ENCODE results near the gene HSD17B1. TPM values are rescaled to one million over a fixed set of nuclear protein-coding genes. Genes with fewer than 3 reads are reported as not detected.

The HSD17B1 gene
- total and polyA plus RNA-seq, 2 of the 13 experiments (the other 11 are each of a cell fraction or from before 2014, with no cell fraction given), result 0.54 to 0.93 TPM

- TF ChIP-seq, protein P1, sequence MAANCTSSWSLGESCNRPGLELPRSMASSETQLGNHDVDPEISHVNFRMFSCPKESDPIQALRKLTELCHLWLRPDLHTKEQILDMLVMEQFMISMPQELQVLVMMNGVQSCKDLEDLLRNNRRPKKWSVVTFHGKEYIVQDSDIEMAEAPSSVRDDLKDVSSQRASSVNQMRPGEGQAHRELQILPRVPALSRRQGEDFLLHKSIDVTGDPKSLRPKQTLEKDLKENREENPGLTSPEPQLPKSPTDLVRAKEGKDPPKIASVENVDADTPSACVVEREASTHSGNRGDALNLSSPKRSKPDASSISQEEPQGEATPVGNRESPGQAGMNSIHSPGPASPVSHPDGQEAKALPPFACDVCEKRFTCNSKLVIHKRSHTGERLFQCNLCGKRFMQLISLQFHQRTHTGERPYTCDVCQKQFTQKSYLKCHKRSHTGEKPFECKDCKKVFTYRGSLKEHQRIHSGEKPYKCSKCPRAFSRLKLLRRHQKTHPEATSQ (CRISPR knock-in tag; IDR thresholded peaks at IDR 0.05; ENCODE audit: borderline replicate concordance), result peak; percentile 49; the same call in 1 of the 2 replicates
- TF ChIP-seq, protein P2, sequence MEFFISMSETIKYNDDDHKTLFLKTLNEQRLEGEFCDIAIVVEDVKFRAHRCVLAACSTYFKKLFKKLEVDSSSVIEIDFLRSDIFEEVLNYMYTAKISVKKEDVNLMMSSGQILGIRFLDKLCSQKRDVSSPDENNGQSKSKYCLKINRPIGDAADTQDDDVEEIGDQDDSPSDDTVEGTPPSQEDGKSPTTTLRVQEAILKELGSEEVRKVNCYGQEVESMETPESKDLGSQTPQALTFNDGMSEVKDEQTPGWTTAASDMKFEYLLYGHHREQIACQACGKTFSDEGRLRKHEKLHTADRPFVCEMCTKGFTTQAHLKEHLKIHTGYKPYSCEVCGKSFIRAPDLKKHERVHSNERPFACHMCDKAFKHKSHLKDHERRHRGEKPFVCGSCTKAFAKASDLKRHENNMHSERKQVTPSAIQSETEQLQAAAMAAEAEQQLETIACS (CRISPR knock-in tag; IDR thresholded peaks at IDR 0.05), result no peak
- peak; percentile 97 for TF ChIP-seq ZNF614 (CRISPR knock-in tag; IDR thresholded peaks at IDR 0.05; ENCODE audit: borderline replicate concordance)
- TF ChIP-seq ZBTB8A (CRISPR knock-in tag; IDR thresholded peaks at IDR 0.05; ENCODE audit: borderline replicate concordance, low read depth), result 0 out of 2 replicates have a peak, but pooled peaks have one; percentile 22
- TF ChIP-seq ELK4 (CRISPR knock-in tag; IDR thresholded peaks at IDR 0.05; ENCODE audit: borderline replicate concordance), result no peak
- peak; percentile 67 for TF ChIP-seq FOXK1 (CRISPR knock-in tag; IDR thresholded peaks at IDR 0.05; ENCODE audit: borderline replicate concordance, low read depth)
- no peak for TF ChIP-seq ZNF460 (CRISPR knock-in tag; IDR thresholded peaks at IDR 0.05; ENCODE audit: borderline replicate concordance)
- no peak for TF ChIP-seq PTBP1 (IDR thresholded peaks at IDR 0.05; ENCODE audit: low read depth, low read length, poor library complexity, severe bottlenecking)
- no peak for TF ChIP-seq RNF2 (conservative IDR thresholded peaks at IDR 0.05; ENCODE audit: low read depth)
- TF ChIP-seq ZNF282 (IDR thresholded peaks at IDR 0.05; ENCODE audit: partially characterized antibody), result no peak
- peak; percentile 41; the same call in 1 of the 2 replicates for TF ChIP-seq BORCS8-MEF2B (CRISPR knock-in tag; IDR thresholded peaks at IDR 0.05)
- peak; percentile 67; the same call in 1 of the 2 replicates for TF ChIP-seq ATF7-NPFF (CRISPR knock-in tag; IDR thresholded peaks at IDR 0.05; ENCODE audit: low read depth)
- TF ChIP-seq MEF2D (CRISPR knock-in tag; IDR thresholded peaks at IDR 0.05), result peak; percentile 97
- TF ChIP-seq JDP2 (CRISPR knock-in tag; IDR thresholded peaks at IDR 0.05; ENCODE audit: borderline replicate concordance), result no peak
- peak; percentile 82; the same call in 1 of the 2 replicates for TF ChIP-seq SMAD3 (CRISPR knock-in tag; IDR thresholded peaks at IDR 0.05)
- TF ChIP-seq CEBPB (IDR thresholded peaks at IDR 0.05; ENCODE audit: borderline replicate concordance, low read depth, low read length), result no peak
- no peak for TF ChIP-seq ZNF143 (CRISPR knock-in tag; IDR thresholded peaks at IDR 0.05)
- no peak for TF ChIP-seq U2AF2 (IDR thresholded peaks at IDR 0.05; ENCODE audit: low read depth, low read length)
- no peak for TF ChIP-seq SRSF1 (optimal IDR thresholded peaks at IDR 0.05; ENCODE audit: low read depth, low read length)
- TF ChIP-seq EHMT2 (IDR thresholded peaks at IDR 0.05; ENCODE audit: borderline replicate concordance, low read depth, low read length), result no peak; the same call in none of the 2 replicates
- TF ChIP-seq, protein P3, sequence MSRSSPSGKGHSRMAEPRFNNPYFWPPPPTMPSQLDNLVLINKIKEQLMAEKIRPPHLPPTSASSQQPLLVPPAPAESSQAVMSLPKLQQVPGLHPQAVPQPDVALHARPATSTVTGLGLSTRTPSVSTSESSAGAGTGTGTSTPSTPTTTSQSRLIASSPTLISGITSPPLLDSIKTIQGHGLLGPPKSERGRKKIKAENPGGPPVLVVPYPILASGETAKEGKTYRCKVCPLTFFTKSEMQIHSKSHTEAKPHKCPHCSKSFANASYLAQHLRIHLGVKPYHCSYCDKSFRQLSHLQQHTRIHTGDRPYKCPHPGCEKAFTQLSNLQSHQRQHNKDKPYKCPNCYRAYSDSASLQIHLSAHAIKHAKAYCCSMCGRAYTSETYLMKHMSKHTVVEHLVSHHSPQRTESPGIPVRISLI (CRISPR knock-in tag; IDR thresholded peaks at IDR 0.05; ENCODE audit: borderline replicate concordance), result peak; percentile 95
- TF ChIP-seq CSRNP1 (CRISPR knock-in tag; IDR thresholded peaks at IDR 0.05), result peak; percentile 50; the same call in 1 of the 2 replicates
- no peak for TF ChIP-seq ZNF570 (CRISPR knock-in tag; IDR thresholded peaks at IDR 0.05; ENCODE audit: borderline replicate concordance)
Observed at GRCh38 chr17:42530952-42531454, 21.7 kb upstream of the HSD17B1 start (continued).
